HepG2 (cell line): ENCODE measurements around the gene SRRM2. TPM values are rescaled to one million over a fixed set of nuclear protein-coding genes. Genes with fewer than 3 reads are reported as not detected.
A peak's percentile ranks its signal among the peaks of the same experiment; 100 is the strongest.

Experiments
- EED ChIP-seq: sonication (generic); formaldehyde crosslinking; IDR thresholded peaks from 2 replicates; pipeline ENCODE4 v1.5.0; 2020; ENCODE audit warnings: mild to moderate bottlenecking, missing genetic modification reagents
- MZF1 ChIP-seq: sonication (generic); formaldehyde crosslinking; IDR thresholded peaks from 2 replicates; pipeline ENCODE4 v1.8.1; 2023; ENCODE audit warnings: mild to moderate bottlenecking, missing genetic modification reagents, borderline replicate concordance
- PTBP1 ChIP-seq: fragments of 200-400 bp; formaldehyde crosslinking; IDR thresholded peaks from 2 replicates; pipeline ENCODE4 v1.6.1; 2018; ENCODE audit warnings: low read length, low read depth; ENCODE audit not compliant: poor library complexity, severe bottlenecking
- RAD51 ChIP-seq: fragments of 450-650 bp; IDR thresholded peaks from 2 replicates; pipeline ENCODE4 v1.6.1; 2016; ENCODE audit warnings: borderline replicate concordance
- TCF12 ChIP-seq, 2 experiments: fragments of 450-650 bp in 1 of 2; sonication (generic) in 1 of 2; formaldehyde crosslinking in 1 of 2; IDR thresholded peaks; 2 replicates each; pipeline versions ENCODE4 v1.6.1 to v1.8.0; 2017 to 2022; ENCODE audit warnings: antibody characterized with exemption in 1 of 2, mild to moderate bottlenecking in 1 of 2, missing genetic modification reagents in 1 of 2, moderate library complexity in 1 of 2
- U2AF1 ChIP-seq: fragments of 200-400 bp; formaldehyde crosslinking; optimal IDR thresholded peaks from 2 replicates; pipeline ENCODE3; 2017; ENCODE audit warnings: mild to moderate bottlenecking, low read depth, low read length
- XBP1 ChIP-seq: sonication (generic); formaldehyde crosslinking; IDR thresholded peaks from 2 replicates; pipeline ENCODE4 v1.5.0; 2020; ENCODE audit warnings: missing genetic modification reagents
- YEATS4 ChIP-seq: sonication (generic); formaldehyde crosslinking; IDR thresholded peaks from 2 replicates; pipeline ENCODE4 v1.4.0; 2020; ENCODE audit warnings: missing genetic modification reagents, borderline replicate concordance
- ZMYM2 ChIP-seq: sonication (generic); formaldehyde crosslinking; IDR thresholded peaks from 2 replicates; pipeline ENCODE4 v1.8.0; 2022; ENCODE audit warnings: mild to moderate bottlenecking, missing genetic modification reagents
- ZNF274 ChIP-seq: sonication (generic); formaldehyde crosslinking; IDR thresholded peaks from 2 replicates; pipeline ENCODE4 v1.5.1; 2020; ENCODE audit warnings: mild to moderate bottlenecking, missing genetic modification reagents
- polyA plus RNA-seq, 8 experiments: library from polyadenylated mRNA; depleted of rRNA in 3 of 8; stranded (reverse) in 7 of 8; unstranded in 1 of 8; fragments of >200 nt; fragmentation: Illumina TruSeq in 4 of 8; extraction: Trizol in 4 of 8; gene quantifications; 2 replicates each; pipeline versions ENCODE4 v1.2.1 to v1.2.3, GENCODE V29; 2011 to 2016; ENCODE audit warnings: low read depth in 4 of 8, missing spikeins in 1 of 8, mixed read lengths in 1 of 8; ENCODE audit not compliant: insufficient read depth in 1 of 8
- total RNA-seq, 5 experiments: library from RNA; depleted of rRNA; stranded (reverse); fragments of >200 nt; fragmentation: Illumina TruSeq; extraction: Trizol; gene quantifications; 2 replicates each; pipeline ENCODE4 v1.2.3, GENCODE V29; 2016; ENCODE audit warnings: low read depth in 1 of 5
- TF ChIP-seq, protein P1 (sequence below): IDR thresholded peaks from 2 replicates; pipeline ENCODE4 v1.6.1; 2018; ENCODE audit warnings: missing genetic modification reagents
- TF ChIP-seq, protein P2 (sequence below): sonication (generic); formaldehyde crosslinking; IDR thresholded peaks from 2 replicates; pipeline ENCODE4 v1.4.0; 2020; ENCODE audit warnings: low read depth, mild to moderate bottlenecking, missing genetic modification reagents
- TF ChIP-seq, protein P3 (sequence below): sonication (generic); formaldehyde crosslinking; IDR thresholded peaks from 2 replicates; pipeline ENCODE4 v1.4.0; 2020; ENCODE audit warnings: missing genetic modification reagents, borderline replicate concordance
- TF ChIP-seq, protein P4 (sequence below): sonication (generic); formaldehyde crosslinking; IDR thresholded peaks from 2 replicates; pipeline ENCODE4 v1.4.0; 2020; ENCODE audit warnings: missing genetic modification reagents
- TF ChIP-seq, protein P5 (sequence below): sonication (generic); formaldehyde crosslinking; IDR thresholded peaks from 2 replicates; pipeline ENCODE4 v1.5.0; 2020; ENCODE audit warnings: missing genetic modification reagents

Gene SRRM2
- total and polyA plus RNA-seq, 2 of the 13 experiments (the other 11 are each of a cell fraction or from before 2014, with no cell fraction given) = 50.4 to 112 TPM

DNA sequence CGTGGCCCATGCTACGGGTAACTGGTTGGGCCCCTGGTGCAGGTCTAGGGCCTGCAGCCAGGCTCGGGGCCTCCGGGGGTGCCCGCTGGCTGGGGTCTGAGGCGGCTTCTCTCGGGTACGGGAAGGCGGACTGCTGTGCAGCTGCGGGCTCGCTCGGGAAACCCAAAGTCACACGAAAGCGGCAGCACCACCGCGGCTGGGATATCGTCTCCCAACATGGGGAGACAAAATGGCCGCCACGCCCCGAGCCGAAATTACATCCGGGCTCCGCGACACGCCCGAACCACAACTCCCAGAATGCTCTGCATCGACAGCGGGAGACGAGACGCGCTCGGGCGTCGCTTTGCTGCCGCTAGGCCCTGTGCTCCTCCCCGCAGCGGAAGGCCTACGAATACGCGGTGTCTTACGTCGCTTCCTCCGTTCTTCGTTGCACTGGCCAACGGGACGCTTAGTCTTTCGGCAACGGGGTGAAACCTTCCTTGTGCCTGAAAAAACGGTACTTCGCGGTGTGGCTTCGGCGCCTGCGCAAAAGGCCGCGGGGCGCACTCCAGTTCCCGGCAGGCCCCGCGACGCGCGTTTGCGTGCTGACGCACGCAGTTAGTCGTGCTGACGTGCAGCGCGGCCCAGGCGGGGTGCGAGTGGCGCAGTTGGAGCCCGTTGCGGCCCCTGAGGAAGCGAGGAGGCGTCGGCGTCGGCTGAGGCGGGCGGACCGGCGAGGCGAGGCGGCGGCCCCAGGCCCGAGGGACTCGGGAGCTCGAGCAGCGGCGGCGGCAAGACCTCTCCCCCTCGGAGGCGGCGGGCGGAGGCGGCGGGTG, at the start of gene SRRM2 (continued):
- TF ChIP-seq, protein P1, sequence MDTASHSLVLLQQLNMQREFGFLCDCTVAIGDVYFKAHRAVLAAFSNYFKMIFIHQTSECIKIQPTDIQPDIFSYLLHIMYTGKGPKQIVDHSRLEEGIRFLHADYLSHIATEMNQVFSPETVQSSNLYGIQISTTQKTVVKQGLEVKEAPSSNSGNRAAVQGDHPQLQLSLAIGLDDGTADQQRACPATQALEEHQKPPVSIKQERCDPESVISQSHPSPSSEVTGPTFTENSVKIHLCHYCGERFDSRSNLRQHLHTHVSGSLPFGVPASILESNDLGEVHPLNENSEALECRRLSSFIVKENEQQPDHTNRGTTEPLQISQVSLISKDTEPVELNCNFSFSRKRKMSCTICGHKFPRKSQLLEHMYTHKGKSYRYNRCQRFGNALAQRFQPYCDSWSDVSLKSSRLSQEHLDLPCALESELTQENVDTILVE (CRISPR knock-in tag) = peak; percentile 84; the same call in 1 of the 2 replicates
- TF ChIP-seq PTBP1 (no peak), ZNF274 (CRISPR knock-in tag) (0 out of 2 replicates have a peak, but pooled peaks have one; percentile 30), XBP1 (0 out of 2 replicates have a peak, but pooled peaks have one; percentile 30), MZF1 (CRISPR knock-in tag) (no peak), RAD51 (no peak), YEATS4 (CRISPR knock-in tag) (peak; percentile 92), EED (no peak; the same call in 1 of the 2 replicates), U2AF1 (no peak), TCF12 (IDR thresholded peaks at IDR 0.05) (no peak), TCF12 (CRISPR knock-in tag; IDR thresholded peaks at IDR 0.05) (peak; percentile 89), ZMYM2 (CRISPR knock-in tag) (no peak)
- TF ChIP-seq, protein P2, sequence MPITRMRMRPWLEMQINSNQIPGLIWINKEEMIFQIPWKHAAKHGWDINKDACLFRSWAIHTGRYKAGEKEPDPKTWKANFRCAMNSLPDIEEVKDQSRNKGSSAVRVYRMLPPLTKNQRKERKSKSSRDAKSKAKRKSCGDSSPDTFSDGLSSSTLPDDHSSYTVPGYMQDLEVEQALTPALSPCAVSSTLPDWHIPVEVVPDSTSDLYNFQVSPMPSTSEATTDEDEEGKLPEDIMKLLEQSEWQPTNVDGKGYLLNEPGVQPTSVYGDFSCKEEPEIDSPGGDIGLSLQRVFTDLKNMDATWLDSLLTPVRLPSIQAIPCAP (CRISPR knock-in tag) = no peak
- TF ChIP-seq, protein P3, sequence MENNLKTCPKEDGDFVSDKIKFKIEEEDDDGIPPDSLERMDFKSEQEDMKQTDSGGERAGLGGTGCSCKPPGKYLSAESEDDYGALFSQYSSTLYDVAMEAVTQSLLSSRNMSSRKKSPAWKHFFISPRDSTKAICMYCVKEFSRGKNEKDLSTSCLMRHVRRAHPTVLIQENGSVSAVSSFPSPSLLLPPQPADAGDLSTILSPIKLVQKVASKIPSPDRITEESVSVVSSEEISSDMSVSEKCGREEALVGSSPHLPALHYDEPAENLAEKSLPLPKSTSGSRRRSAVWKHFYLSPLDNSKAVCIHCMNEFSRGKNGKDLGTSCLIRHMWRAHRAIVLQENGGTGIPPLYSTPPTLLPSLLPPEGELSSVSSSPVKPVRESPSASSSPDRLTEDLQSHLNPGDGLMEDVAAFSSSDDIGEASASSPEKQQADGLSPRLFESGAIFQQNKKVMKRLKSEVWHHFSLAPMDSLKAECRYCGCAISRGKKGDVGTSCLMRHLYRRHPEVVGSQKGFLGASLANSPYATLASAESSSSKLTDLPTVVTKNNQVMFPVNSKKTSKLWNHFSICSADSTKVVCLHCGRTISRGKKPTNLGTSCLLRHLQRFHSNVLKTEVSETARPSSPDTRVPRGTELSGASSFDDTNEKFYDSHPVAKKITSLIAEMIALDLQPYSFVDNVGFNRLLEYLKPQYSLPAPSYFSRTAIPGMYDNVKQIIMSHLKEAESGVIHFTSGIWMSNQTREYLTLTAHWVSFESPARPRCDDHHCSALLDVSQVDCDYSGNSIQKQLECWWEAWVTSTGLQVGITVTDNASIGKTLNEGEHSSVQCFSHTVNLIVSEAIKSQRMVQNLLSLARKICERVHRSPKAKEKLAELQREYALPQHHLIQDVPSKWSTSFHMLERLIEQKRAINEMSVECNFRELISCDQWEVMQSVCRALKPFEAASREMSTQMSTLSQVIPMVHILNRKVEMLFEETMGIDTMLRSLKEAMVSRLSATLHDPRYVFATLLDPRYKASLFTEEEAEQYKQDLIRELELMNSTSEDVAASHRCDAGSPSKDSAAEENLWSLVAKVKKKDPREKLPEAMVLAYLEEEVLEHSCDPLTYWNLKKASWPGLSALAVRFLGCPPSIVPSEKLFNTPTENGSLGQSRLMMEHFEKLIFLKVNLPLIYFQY (CRISPR knock-in tag) = no peak
- TF ChIP-seq, protein P4, sequence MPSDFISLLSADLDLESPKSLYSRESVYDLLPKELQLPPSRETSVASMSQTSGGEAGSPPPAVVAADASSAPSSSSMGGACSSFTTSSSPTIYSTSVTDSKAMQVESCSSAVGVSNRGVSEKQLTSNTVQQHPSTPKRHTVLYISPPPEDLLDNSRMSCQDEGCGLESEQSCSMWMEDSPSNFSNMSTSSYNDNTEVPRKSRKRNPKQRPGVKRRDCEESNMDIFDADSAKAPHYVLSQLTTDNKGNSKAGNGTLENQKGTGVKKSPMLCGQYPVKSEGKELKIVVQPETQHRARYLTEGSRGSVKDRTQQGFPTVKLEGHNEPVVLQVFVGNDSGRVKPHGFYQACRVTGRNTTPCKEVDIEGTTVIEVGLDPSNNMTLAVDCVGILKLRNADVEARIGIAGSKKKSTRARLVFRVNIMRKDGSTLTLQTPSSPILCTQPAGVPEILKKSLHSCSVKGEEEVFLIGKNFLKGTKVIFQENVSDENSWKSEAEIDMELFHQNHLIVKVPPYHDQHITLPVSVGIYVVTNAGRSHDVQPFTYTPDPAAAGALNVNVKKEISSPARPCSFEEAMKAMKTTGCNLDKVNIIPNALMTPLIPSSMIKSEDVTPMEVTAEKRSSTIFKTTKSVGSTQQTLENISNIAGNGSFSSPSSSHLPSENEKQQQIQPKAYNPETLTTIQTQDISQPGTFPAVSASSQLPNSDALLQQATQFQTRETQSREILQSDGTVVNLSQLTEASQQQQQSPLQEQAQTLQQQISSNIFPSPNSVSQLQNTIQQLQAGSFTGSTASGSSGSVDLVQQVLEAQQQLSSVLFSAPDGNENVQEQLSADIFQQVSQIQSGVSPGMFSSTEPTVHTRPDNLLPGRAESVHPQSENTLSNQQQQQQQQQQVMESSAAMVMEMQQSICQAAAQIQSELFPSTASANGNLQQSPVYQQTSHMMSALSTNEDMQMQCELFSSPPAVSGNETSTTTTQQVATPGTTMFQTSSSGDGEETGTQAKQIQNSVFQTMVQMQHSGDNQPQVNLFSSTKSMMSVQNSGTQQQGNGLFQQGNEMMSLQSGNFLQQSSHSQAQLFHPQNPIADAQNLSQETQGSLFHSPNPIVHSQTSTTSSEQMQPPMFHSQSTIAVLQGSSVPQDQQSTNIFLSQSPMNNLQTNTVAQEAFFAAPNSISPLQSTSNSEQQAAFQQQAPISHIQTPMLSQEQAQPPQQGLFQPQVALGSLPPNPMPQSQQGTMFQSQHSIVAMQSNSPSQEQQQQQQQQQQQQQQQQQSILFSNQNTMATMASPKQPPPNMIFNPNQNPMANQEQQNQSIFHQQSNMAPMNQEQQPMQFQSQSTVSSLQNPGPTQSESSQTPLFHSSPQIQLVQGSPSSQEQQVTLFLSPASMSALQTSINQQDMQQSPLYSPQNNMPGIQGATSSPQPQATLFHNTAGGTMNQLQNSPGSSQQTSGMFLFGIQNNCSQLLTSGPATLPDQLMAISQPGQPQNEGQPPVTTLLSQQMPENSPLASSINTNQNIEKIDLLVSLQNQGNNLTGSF (CRISPR knock-in tag) = peak; percentile 71
- TF ChIP-seq, protein P5, sequence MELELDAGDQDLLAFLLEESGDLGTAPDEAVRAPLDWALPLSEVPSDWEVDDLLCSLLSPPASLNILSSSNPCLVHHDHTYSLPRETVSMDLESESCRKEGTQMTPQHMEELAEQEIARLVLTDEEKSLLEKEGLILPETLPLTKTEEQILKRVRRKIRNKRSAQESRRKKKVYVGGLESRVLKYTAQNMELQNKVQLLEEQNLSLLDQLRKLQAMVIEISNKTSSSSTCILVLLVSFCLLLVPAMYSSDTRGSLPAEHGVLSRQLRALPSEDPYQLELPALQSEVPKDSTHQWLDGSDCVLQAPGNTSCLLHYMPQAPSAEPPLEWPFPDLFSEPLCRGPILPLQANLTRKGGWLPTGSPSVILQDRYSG (CRISPR knock-in tag) = 0 out of 2 replicates have a peak, but pooled peaks have one; percentile 78
